ENCODE measurements around the gene MAB21L2.

The MAB21L2 gene

DNA sequence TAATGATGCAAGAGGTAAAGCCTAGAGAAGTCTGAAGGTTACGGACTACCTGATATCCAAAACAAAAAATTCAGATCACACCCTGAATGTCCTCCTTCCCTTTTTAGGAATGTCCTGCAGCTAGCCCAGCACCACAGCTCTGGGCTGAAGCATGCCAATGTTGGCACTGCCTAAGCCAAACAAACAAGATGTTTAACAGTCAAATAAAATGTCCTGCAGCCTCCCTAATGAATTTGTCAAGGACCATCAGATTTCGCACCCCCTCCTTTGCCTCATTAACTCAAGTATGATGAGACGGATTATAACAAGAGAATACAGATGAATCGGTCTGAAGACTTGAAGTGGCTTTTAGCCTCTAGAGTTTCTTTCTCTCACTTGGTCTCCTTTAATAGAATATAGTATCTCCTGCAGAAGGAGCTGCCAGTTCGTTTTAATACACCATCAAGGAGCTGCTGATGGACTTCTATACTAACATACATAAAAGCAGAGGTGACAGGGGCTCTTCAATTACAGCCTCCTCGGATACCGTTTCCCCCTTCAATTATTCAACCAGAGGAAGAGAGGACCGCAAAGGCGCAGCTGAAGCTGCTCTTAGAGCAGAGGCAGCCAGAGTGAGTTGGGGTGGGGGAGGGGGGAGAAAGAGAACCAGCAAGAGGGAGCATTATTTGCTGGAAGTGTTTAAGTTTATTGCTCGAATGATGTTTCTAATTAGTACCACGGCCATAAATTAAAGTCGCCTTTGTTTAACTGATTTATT lies 3.0 kb upstream of the MAB21L2 start:
- DNase-seq = no peak

DNA sequence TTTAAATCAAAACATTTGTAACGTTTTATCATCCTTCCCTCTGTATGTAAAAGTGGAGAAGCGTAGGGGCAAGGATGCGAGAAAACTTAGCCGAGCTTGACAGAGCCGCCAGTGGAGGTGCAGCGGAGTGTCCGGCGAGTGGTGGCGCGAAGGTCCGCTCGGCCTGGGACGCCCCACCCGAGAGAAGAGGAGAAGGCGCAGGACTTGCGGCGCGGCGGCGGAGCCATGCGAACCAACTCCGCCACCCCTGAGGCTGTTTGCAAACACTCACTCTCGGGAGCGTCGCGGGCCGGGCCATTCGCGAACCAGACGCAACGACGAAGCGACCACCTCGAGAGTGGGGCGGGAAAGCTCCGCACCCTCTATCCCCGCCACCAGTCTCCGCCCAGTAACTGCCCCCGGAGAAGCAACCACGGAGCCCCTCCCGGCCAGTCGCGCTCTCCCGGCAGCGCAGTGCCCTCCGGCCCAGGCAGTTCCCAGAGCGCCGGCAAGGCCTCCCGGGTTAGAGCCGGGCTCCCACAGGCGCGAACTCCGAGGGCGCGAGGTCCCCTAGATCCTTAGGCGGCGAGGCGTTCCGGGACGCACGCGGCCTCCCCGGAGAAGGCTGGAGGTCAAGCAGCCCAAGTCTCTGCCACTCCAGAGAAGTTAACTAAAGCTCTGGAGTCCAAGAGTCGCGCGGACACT lies 2.3 kb upstream of the MAB21L2 start:
- DNase-seq = no peak

DNA sequence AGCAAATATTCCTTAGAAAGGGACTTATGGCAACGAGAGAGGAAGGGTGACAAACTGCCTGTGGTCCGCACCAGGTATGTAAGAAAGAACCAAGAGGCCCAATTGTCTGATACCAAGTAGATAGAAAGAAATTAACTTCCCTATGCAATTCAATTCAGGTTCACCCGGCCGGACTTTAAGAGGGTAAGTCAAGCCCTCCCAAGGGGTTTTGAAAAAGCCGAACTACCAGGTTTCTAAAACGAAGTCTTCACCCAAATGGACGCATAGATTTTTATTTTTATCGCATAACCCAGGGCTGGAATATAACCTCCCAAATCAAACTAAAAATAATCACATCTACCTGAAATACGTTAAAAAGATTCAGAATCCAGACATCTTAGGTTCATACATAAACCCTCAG lies 1.6 kb upstream of the MAB21L2 start:
- DNase-seq = no peak

DNA sequence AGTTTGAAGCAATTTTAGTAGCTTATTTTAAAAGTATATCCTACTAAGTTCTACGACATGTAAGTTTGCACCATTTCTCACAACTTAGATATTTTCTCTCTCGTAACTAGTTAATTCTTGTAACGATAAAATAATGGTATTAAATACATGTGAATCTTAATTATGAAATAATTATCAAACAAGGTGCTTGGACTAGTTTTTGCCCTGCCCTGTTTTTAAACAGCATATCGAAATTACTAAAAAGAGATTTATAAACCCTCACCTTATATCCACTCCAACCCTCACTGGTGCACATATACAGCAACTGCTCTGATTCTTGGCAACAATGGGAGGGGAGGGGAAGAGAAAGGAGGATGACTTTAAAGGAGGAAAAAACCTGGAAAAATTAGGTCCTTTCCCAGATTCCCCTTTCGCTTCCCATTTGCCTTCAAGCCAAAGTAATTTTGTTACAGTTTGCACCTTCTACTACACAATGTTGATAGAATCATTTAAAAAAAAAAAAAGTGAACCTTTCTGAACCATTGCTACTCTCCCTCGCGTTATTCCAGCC lies 820 bp upstream of the MAB21L2 start:
- DNase-seq = no peak

- no peak for DNase-seq
These were observed 305 bp upstream of the MAB21L2 start for GRCh38 chr4:150581641-150582051.

DNA sequence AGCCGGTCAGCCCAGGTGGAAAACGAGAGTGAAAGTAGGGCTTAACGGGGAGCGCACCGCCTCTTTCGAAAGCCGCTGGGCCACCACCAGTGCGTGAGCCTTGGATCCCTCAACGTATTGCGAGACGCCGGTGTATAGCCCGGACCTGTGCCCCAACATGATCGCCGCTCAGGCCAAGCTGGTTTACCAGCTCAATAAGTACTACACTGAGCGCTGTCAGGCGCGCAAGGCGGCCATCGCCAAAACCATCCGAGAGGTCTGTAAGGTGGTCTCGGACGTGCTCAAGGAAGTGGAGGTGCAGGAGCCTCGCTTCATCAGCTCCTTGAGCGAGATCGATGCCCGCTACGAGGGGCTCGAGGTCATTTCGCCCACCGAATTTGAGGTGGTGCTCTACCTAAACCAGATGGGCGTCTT lies 929 bp downstream of the MAB21L2 start:
- DNase-seq = no peak

- no peak for DNase-seq
These were observed 1.5 kb downstream of the MAB21L2 start for GRCh38 chr4:150583287-150584110.

DNA sequence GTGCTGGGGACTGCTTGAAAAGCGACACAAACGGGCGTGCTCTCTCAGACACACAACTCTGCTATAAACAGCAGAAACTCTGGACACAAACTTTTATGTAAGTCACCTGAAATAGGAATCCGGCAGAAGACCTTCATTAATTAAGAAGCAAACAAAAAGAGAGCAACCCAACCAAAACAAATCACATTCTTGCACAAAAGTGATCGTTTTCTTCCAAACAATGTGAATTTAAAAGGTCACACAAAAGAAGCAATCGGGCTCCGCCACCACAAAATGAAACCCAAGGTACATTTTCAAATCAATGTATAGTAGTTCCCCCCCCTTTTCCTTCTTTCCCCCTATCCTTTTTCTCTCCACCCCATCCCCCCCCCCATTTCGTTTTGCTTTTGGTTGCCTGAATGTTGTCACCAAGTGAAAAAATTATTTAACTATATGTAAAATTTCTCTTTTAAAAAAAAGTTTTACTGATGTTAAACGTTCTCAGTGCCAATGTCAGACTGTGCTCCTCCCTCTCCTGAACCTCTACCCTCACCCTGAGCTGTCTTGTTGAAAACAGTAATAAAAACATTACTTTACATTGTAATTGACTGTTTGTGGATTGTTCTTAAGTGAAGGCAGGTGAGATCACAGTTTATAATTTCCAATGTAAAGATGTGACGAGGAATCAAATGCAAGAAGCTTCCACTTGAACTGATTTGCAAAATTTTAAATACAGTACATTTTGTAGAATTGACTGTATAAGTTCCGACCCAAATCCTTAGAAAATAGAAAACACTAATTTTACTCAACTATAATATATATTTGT lies 2.4 kb downstream of the MAB21L2 start:
- DNase-seq = no peak

GRCh38 chr4:150585611-150586010 lies 3.7 kb downstream of the MAB21L2 start:
- no peak for DNase-seq

- DNase-seq = no peak
These were observed 4.3 kb downstream of the MAB21L2 start for GRCh38 chr4:150586162-150586810.

- DNase-seq = no peak
These were observed 6.4 kb downstream of the MAB21L2 start for GRCh38 chr4:150588316-150588715.

DNA sequence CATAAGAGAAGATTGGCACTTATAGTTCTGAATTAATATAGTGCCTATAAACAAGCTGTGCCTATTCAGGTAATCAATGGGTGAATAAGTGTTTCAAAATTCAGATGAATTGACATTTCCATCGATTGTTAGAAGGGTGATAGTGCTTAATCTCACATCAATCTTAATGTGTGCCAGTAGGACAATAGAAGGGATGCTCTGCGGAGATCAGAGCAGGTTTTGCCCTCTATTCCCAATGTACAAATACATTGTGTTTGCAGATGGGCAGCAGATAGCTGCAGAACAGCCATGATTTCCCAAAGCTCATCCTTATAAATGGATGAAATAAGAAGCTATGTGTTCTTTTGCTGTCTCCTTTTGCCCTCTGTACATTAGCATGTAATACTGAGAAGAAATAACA lies 7.2 kb downstream of the MAB21L2 start:
- DNase-seq = no peak

DNA sequence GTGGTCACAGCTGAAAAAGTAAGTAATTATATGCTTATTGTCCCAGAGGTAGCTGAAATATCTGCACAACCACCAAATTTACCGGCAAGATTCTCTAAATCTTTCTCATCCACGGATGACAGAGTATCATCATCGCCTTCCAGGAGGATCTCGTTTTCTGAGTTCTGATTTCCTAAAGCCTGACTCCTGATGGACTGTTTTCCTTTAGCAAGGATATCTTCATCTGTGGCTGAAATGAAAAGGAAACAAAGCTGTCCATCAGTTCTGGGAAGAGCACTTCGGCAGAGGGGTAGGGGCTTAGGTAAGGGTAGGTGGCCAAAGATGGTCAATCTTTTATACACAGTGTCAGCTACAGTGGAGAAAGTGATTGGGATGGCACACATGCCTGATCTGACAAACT lies 8.7 kb downstream of the MAB21L2 start:
- DNase-seq = no peak

DNA sequence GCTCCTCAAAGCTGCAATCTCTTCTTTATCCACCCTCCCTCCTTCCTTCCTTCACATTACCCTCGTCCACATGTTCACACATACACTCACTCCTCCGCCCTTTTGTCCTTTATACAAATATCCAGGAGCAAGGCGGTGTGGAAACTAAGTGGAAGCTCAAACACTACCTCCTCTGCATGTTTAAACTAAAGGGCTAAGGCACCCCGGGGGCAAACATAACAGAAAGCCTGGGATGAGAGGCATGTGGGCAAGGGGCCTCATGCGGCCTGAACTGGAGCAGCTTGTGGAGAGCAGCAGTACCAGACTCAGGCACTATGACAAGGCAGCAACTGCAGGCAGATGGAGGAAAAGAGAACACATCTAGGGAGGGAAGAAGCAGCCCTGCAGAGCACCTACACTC lies 9.5 kb downstream of the MAB21L2 start:
- no peak for DNase-seq

- DNase-seq = no peak
These were observed 10.0 kb downstream of the MAB21L2 start for GRCh38 chr4:150591904-150592303.

- DNase-seq = peak; percentile 65
These were observed 12.0 kb downstream of the MAB21L2 start for GRCh38 chr4:150593996-150594395.

GRCh38 chr4:150598909-150599308 lies 17.0 kb downstream of the MAB21L2 start:
- DNase-seq = no peak

DNA sequence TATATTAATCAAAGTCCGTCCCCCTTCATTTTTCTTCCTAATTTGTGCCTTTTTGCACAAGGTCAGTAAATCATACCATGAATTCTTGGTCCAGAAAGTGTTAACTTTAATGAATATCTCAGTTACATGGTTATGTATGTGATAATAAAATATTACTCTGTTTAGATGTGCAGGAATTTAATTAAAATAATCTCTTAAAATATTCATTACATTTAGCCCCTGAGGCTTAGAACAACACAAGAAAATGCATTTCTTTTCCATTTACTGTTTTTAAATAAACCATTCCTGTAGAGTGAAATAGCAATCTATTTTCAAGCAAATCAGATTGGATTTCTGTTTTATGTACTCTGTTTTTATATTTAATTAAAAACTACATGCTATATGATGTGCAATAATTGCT lies 17.6 kb downstream of the MAB21L2 start:
- no peak for DNase-seq

- DNase-seq = no peak
These were observed 19.0 kb downstream of the MAB21L2 start for GRCh38 chr4:150600812-150601445.

DNA sequence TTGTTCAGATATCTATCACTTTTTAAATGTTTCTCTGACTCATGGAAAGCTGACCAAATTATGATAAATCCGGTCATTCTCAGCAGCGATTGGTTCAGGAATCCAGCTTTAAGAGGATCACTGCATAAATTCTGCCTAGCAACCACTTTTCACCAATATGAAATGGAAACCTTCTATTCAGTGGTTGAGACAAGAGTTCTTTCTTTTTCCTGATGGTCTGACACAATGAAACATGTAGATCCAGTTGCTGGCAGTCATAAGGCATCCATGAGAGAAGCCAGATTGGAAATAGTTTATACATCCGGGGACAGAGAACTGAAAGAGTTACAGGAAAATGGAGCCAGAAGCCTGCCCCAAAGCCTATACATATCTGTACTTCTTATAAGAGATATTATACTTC lies 27.2 kb downstream of the MAB21L2 start:
- DNase-seq = no peak

- no peak for DNase-seq
These were observed 37.1 kb downstream of the MAB21L2 start for GRCh38 chr4:150619042-150619441.

DNA sequence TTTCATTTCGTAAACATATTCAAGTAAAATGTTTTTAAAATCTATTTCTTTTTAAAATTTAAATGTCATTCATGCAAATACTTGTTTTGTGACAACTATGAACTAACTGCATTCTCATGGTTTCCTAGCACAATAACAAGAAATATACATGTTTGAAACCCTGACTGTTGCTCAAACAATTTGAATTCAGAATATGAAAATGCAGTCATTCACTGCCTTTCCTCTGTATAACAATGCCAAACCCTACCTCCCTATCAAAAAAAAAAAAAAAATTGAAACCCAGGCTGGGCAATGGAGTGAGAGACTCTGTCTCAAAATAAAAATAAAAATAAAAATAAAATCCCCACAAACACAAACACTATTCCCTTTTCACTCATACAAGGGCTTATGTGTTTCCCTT lies 42.1 kb downstream of the MAB21L2 start:
- DNase-seq = no peak

All from NCI-H446 treated with DMSO at 0.1 percent for 48 hours (cell line).